Measurements from ENCODE around the gene COL4A1.

COL4A1 gene

GRCh38 chr13:110200276-110200870 is 106.6 kb downstream of the COL4A1 start:
- TF ChIP-seq ZNF274 (IDR thresholded peaks at IDR 0.05; ENCODE audit: low read depth, low read length), result no peak

GRCh38 chr13:110199046-110199831 is 107.7 kb downstream of the COL4A1 start:
- TF ChIP-seq ZNF274 (IDR thresholded peaks at IDR 0.05; ENCODE audit: low read depth, low read length), result no peak
- H3K4me3 ChIP-seq (ENCODE audit: low read length), result no peak overlapping the region

More at GRCh38 chr13:110200276-110200870, 106.6 kb downstream of the COL4A1 start:
- H3K4me3 ChIP-seq (ENCODE audit: low read length), result no peak overlapping the region

- no peak overlapping the region for H3K4me3 ChIP-seq (ENCODE audit: low read length)
- TF ChIP-seq ZNF274 (IDR thresholded peaks at IDR 0.05; ENCODE audit: low read depth, low read length), result no peak
These were observed 109.5 kb downstream of the COL4A1 start for GRCh38 chr13:110197471-110197870.

- no peak overlapping the region for H3K4me3 ChIP-seq (ENCODE audit: low read length)
- TF ChIP-seq ZNF274 (IDR thresholded peaks at IDR 0.05; ENCODE audit: low read depth, low read length), result no peak
These were observed 109.9 kb downstream of the COL4A1 start for GRCh38 chr13:110197026-110197425.

GRCh38 chr13:110195547-110196485 is 111.1 kb downstream of the COL4A1 start:
- no peak for TF ChIP-seq ZNF274 (IDR thresholded peaks at IDR 0.05; ENCODE audit: low read depth, low read length)

GRCh38 chr13:110194451-110194850 is 112.5 kb downstream of the COL4A1 start:
- no peak overlapping the region for H3K4me3 ChIP-seq (ENCODE audit: low read length)
- TF ChIP-seq ZNF274 (IDR thresholded peaks at IDR 0.05; ENCODE audit: low read depth, low read length), result no peak

More at GRCh38 chr13:110195547-110196485, 111.1 kb downstream of the COL4A1 start:
- no peak overlapping the region for H3K4me3 ChIP-seq (ENCODE audit: low read length)

- H3K4me3 ChIP-seq (ENCODE audit: low read length), result no peak overlapping the region
- no peak for TF ChIP-seq ZNF274 (IDR thresholded peaks at IDR 0.05; ENCODE audit: low read depth, low read length)
These were observed 113.5 kb downstream of the COL4A1 start for GRCh38 chr13:110193491-110193890.

- no peak overlapping the region for H3K4me3 ChIP-seq (ENCODE audit: low read length)
- TF ChIP-seq ZNF274 (IDR thresholded peaks at IDR 0.05; ENCODE audit: low read depth, low read length), result no peak
These were observed 114.5 kb downstream of the COL4A1 start for GRCh38 chr13:110192472-110192871.

GRCh38 chr13:110187641-110188161 is 119.3 kb downstream of the COL4A1 start:
- H3K4me3 ChIP-seq (ENCODE audit: low read length), result no peak overlapping the region
- no peak for TF ChIP-seq ZNF274 (IDR thresholded peaks at IDR 0.05; ENCODE audit: low read depth, low read length)

- H3K4me3 ChIP-seq (ENCODE audit: low read length), result no peak overlapping the region
- TF ChIP-seq ZNF274 (IDR thresholded peaks at IDR 0.05; ENCODE audit: low read depth, low read length), result no peak
These were observed 120.6 kb downstream of the COL4A1 start for GRCh38 chr13:110186231-110186855.

GRCh38 chr13:110185696-110186095 is 121.3 kb downstream of the COL4A1 start:
- H3K4me3 ChIP-seq (ENCODE audit: low read length), result no peak overlapping the region
- no peak for TF ChIP-seq ZNF274 (IDR thresholded peaks at IDR 0.05; ENCODE audit: low read depth, low read length)

GRCh38 chr13:110183910-110184309 is 123.0 kb downstream of the COL4A1 start:
- no peak for TF ChIP-seq ZNF274 (IDR thresholded peaks at IDR 0.05; ENCODE audit: low read depth, low read length)
- H3K4me3 ChIP-seq (ENCODE audit: low read length), result no peak overlapping the region

GRCh38 chr13:110182461-110182860 is 124.5 kb downstream of the COL4A1 start:
- H3K4me3 ChIP-seq (ENCODE audit: low read length), result no peak overlapping the region

GRCh38 chr13:110182003-110182402 is 125.0 kb downstream of the COL4A1 start:
- H3K4me3 ChIP-seq (ENCODE audit: low read length), result no peak overlapping the region
- no peak for TF ChIP-seq ZNF274 (IDR thresholded peaks at IDR 0.05; ENCODE audit: low read depth, low read length)

More at GRCh38 chr13:110182461-110182860, 124.5 kb downstream of the COL4A1 start:
- TF ChIP-seq ZNF274 (IDR thresholded peaks at IDR 0.05; ENCODE audit: low read depth, low read length), result no peak
